ENCODE data around the gene SBF2. TPM values are rescaled to one million over a fixed set of nuclear protein-coding genes. Genes with fewer than 3 reads are reported as not detected.

Gene SBF2
- total RNA-seq, 2 experiments from 2014 or later: 14.2 to 15.2 TPM

GRCh38 chr11:10325277-10326011 lies 31.4 kb upstream of the SBF2 start:
- Histone ChIP-seq H3K27ac (ENCODE audit: low read depth in 1 of 2, low read length in 2 of 2) (no peak overlapping the region), H3K4me3 (ENCODE audit: low read length) (no peak overlapping the region), H3K27me3 (ENCODE audit: control insufficient read depth in 1 of 2, insufficient read depth in 2 of 2, low read length in 2 of 2) (no peaks in the 10 kb centered on the region), H3K9me3 (ENCODE audit: control insufficient read depth in 1 of 2, insufficient read depth in 1 of 2, low read length in 2 of 2) (no peaks in the 10 kb centered on the region), H3K36me3 (ENCODE audit: insufficient read depth, low read length) (no peaks in the 10 kb centered on the region), H3K4me1 (ENCODE audit: insufficient read depth, low read length) (peaks cover 3% of the 10 kb centered on the region)
- H3K9me3 Mint-ChIP-seq: no peaks in the 10 kb centered on the region
- ChIA-PET POLR2A (no interaction called here), CTCF (interaction anchor here (1.0 to 2.4 kb wide), 3 partner anchors 18 to 790 kb away, joined by 3 to 5 read pairs (median 3); no protein-coding TSS in a partner anchor)
- H3K27ac Mint-ChIP-seq: no peak overlapping the region
- intact Hi-C loops (cut with DNase I, micrococcal nuclease): loop anchor here (2.0 to 10.0 kb wide), 2 partner anchors 351 to 793 kb away; no protein-coding TSS in a partner anchor
- no peak for DNase-seq
- TF ChIP-seq CTCF (IDR thresholded peaks at IDR 0.05): no peak
- H3K27me3 Mint-ChIP-seq: peaks cover 4% of the 10 kb centered on the region
- H3K4me3 Mint-ChIP-seq: no peak overlapping the region
- H3K4me1 Mint-ChIP-seq (ENCODE audit: low read depth): no peaks in the 10 kb centered on the region
- H3K36me3 Mint-ChIP-seq (ENCODE audit: low read depth): no peaks in the 10 kb centered on the region
- ATAC-seq (ENCODE audit: poor library complexity): no peak

- no peak for DNase-seq
- Mint-ChIP-seq H3K9me3 (no peaks in the 10 kb centered on the region), H3K4me3 (no peak overlapping the region), H3K27ac (no peak overlapping the region), H3K36me3 (ENCODE audit: low read depth) (no peaks in the 10 kb centered on the region), H3K4me1 (ENCODE audit: low read depth) (no peaks in the 10 kb centered on the region), H3K27me3 (peaks cover 4% of the 10 kb centered on the region)
- H3K27ac ChIP-seq (ENCODE audit: low read depth in 1 of 2, low read length in 2 of 2): no peak overlapping the region
- no peaks in the 10 kb centered on the region for H3K9me3 ChIP-seq (ENCODE audit: control insufficient read depth in 1 of 2, insufficient read depth in 1 of 2, low read length in 2 of 2)
- peaks cover 3% of the 10 kb centered on the region for H3K4me1 ChIP-seq (ENCODE audit: insufficient read depth, low read length)
- TF ChIP-seq CTCF (IDR thresholded peaks at IDR 0.05): no peak
- H3K4me3 ChIP-seq (ENCODE audit: low read length): no peak overlapping the region
- no peaks in the 10 kb centered on the region for H3K27me3 ChIP-seq (ENCODE audit: control insufficient read depth in 1 of 2, insufficient read depth in 2 of 2, low read length in 2 of 2)
- no peak for ATAC-seq (ENCODE audit: poor library complexity)
- no peaks in the 10 kb centered on the region for H3K36me3 ChIP-seq (ENCODE audit: insufficient read depth, low read length)
- POLR2A ChIA-PET: no interaction called here
- intact Hi-C loops (cut with DNase I, micrococcal nuclease): loop anchor here (2.0 to 10.0 kb wide), 3 partner anchors 117 to 792 kb away; no protein-coding TSS in a partner anchor
- CTCF ChIA-PET: interaction anchor here (1.2 to 2.4 kb wide), 4 partner anchors 17 to 117 kb away, joined by 3 to 6 read pairs (median 4); no protein-coding TSS in a partner anchor
These were observed 30.5 kb upstream of the SBF2 start for GRCh38 chr11:10324474-10324873.

GRCh38 chr11:10323793-10324170 lies 29.8 kb upstream of the SBF2 start:
- Histone ChIP-seq H3K4me3 (ENCODE audit: low read length) (no peak overlapping the region), H3K36me3 (ENCODE audit: insufficient read depth, low read length) (no peaks in the 10 kb centered on the region), H3K9me3 (ENCODE audit: control insufficient read depth in 1 of 2, insufficient read depth in 1 of 2, low read length in 2 of 2) (no peaks in the 10 kb centered on the region), H3K4me1 (ENCODE audit: insufficient read depth, low read length) (peaks cover 3% of the 10 kb centered on the region), H3K27ac (ENCODE audit: low read depth in 1 of 2, low read length in 2 of 2) (no peak overlapping the region), H3K27me3 (ENCODE audit: control insufficient read depth in 1 of 2, insufficient read depth in 2 of 2, low read length in 2 of 2) (no peaks in the 10 kb centered on the region)
- TF ChIP-seq CTCF (IDR thresholded peaks at IDR 0.05): no peak
- Mint-ChIP-seq H3K27ac (no peak overlapping the region), H3K4me3 (no peak overlapping the region), H3K36me3 (ENCODE audit: low read depth) (no peaks in the 10 kb centered on the region), H3K4me1 (ENCODE audit: low read depth) (no peaks in the 10 kb centered on the region), H3K27me3 (peaks cover 4% of the 10 kb centered on the region), H3K9me3 (no peaks in the 10 kb centered on the region)
- intact Hi-C loops (cut with DNase I, micrococcal nuclease): loop anchor here (1.0 to 10.0 kb wide), 8 partner anchors 115 to 791 kb away; no protein-coding TSS in a partner anchor
- ATAC-seq (ENCODE audit: poor library complexity) (no peak), DNase-seq (no peak)
- POLR2A ChIA-PET: no interaction called here
- CTCF ChIA-PET: interaction anchor here (1.0 to 1.6 kb wide), 4 partner anchors 15 to 116 kb away, joined by 3 to 6 read pairs (median 4); no protein-coding TSS in a partner anchor
